Measurements from ENCODE around the gene NCKAP1.

DNA sequence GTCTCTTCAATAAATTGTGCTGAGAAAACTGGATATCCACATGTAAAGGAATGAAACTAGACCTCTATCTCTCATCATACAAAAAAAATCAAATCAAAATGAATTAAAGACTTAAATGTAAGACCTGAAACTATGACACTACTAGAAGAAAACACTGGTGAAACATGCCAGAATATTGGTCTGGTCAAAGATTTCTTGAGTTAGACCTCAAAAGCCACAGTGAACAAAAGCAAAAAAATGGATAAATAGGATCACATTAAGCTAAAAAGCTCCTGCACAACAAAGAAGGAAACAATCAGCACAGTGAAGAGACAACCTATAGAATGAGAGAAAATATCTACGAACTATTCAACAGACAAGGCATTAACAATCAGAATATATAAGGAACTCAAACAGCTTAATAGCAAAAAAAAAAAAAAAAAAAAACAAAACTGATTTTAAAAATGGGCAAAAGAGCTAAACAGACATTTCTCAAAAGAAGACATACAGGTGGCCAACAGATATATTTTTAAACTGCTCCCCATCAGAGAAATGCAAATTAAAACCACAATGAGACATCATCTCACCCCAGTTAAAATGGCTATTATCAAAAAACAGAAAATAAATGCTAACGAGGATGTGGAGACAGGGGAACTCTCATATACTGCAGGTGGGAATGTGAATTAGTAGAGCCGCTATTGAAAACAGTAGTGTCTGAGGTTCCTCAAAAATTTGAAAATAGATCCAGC is 66.3 kb downstream of the NCKAP1 start:
- TF ChIP-seq, protein P1, sequence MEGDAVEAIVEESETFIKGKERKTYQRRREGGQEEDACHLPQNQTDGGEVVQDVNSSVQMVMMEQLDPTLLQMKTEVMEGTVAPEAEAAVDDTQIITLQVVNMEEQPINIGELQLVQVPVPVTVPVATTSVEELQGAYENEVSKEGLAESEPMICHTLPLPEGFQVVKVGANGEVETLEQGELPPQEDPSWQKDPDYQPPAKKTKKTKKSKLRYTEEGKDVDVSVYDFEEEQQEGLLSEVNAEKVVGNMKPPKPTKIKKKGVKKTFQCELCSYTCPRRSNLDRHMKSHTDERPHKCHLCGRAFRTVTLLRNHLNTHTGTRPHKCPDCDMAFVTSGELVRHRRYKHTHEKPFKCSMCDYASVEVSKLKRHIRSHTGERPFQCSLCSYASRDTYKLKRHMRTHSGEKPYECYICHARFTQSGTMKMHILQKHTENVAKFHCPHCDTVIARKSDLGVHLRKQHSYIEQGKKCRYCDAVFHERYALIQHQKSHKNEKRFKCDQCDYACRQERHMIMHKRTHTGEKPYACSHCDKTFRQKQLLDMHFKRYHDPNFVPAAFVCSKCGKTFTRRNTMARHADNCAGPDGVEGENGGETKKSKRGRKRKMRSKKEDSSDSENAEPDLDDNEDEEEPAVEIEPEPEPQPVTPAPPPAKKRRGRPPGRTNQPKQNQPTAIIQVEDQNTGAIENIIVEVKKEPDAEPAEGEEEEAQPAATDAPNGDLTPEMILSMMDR (IDR thresholded peaks at IDR 0.05; ENCODE audit: low read depth, low read length, missing input control) = no peak
- TF ChIP-seq RAD21 (IDR thresholded peaks at IDR 0.05) = no peak

All from liver (tissue), 3 donors.